BLaER1 (cell line): Measurements from ENCODE around the gene PLIN4.

ENCODE experiments used
- H3K27ac ChIP-seq: shearing (Covaris generic); formaldehyde crosslinking; 2 replicates; pipeline ENCODE4 v1.8.1; 2022
- H3K27me3 ChIP-seq: shearing (Covaris generic); formaldehyde crosslinking; 2 replicates; pipeline ENCODE4 v1.8.1; 2022
- H3K36me3 ChIP-seq: shearing (Covaris generic); formaldehyde crosslinking; 2 replicates; pipeline ENCODE4 v1.8.1; 2022
- H3K4me1 ChIP-seq: shearing (Covaris generic); formaldehyde crosslinking; 2 replicates; pipeline ENCODE4 v1.8.1; 2022
- H3K4me2 ChIP-seq: shearing (Covaris generic); formaldehyde crosslinking; 2 replicates; pipeline ENCODE4 v1.8.1; 2022
- H3K4me3 ChIP-seq: shearing (Covaris generic); formaldehyde crosslinking; 2 replicates; pipeline ENCODE4 v1.8.1; 2022
- H3K9ac ChIP-seq: shearing (Covaris generic); formaldehyde crosslinking; 2 replicates; pipeline ENCODE4 v1.8.1; 2022
- H3K9me3 ChIP-seq: shearing (Covaris generic); formaldehyde crosslinking; 2 replicates; pipeline ENCODE4 v1.8.1; 2022
- H4K20me1 ChIP-seq: shearing (Covaris generic); formaldehyde crosslinking; 2 replicates; pipeline ENCODE4 v1.8.1; 2022
- Cebpa-rat ChIP-seq: shearing (Covaris generic); IDR thresholded peaks from 2 replicates; pipeline ENCODE4 v1.8.1; 2022

Gene PLIN4

GRCh38 chr19:4493104-4493928 lies 25.0 kb downstream of the PLIN4 start:
- H3K36me3 ChIP-seq, result peaks cover 97% of the 10 kb centered on the region

GRCh38 chr19:4492337-4493103 lies 25.8 kb downstream of the PLIN4 start:
- H3K4me2 ChIP-seq, result no peak overlapping the region
- H3K4me1 ChIP-seq, result no peaks in the 10 kb centered on the region
- no peaks in the 10 kb centered on the region for H3K27me3 ChIP-seq
- no peak overlapping the region for H3K4me3 ChIP-seq
- no peaks in the 10 kb centered on the region for H3K9me3 ChIP-seq
- H3K36me3 ChIP-seq, result peaks cover 97% of the 10 kb centered on the region
- H3K27ac ChIP-seq, result no peak overlapping the region
- H4K20me1 ChIP-seq, result peaks cover 18% of the 10 kb centered on the region; the same call in 1 of the 2 replicates
- H3K9ac ChIP-seq, result no peak overlapping the region
- TF ChIP-seq Cebpa-rat, result no peak

More at GRCh38 chr19:4493104-4493928, 25.0 kb downstream of the PLIN4 start:
- no peak for TF ChIP-seq Cebpa-rat
- no peak overlapping the region for H3K27ac ChIP-seq
- H3K4me3 ChIP-seq, result no peak overlapping the region
- no peaks in the 10 kb centered on the region for H3K9me3 ChIP-seq
- H3K9ac ChIP-seq, result no peak overlapping the region
- H3K4me2 ChIP-seq, result no peak overlapping the region
- H3K27me3 ChIP-seq, result no peaks in the 10 kb centered on the region
- H4K20me1 ChIP-seq, result peaks cover 16% of the 10 kb centered on the region; the same call in 1 of the 2 replicates
- H3K4me1 ChIP-seq, result no peaks in the 10 kb centered on the region

GRCh38 chr19:4491446-4491845 lies 26.8 kb downstream of the PLIN4 start:
- no peak overlapping the region for H3K4me2 ChIP-seq
- no peaks in the 10 kb centered on the region for H3K4me1 ChIP-seq
- H3K4me3 ChIP-seq, result no peak overlapping the region
- no peaks in the 10 kb centered on the region for H3K9me3 ChIP-seq
- H3K9ac ChIP-seq, result no peak overlapping the region
- peaks cover 23% of the 10 kb centered on the region; the same call in 1 of the 2 replicates for H4K20me1 ChIP-seq
- peaks cover 97% of the 10 kb centered on the region for H3K36me3 ChIP-seq
- TF ChIP-seq Cebpa-rat, result no peak
- H3K27me3 ChIP-seq, result no peaks in the 10 kb centered on the region
- H3K27ac ChIP-seq, result no peak overlapping the region

GRCh38 chr19:4488496-4488895 lies 29.8 kb downstream of the PLIN4 start:
- H3K4me1 ChIP-seq, result no peaks in the 10 kb centered on the region
- no peak for TF ChIP-seq Cebpa-rat
- H3K4me2 ChIP-seq, result no peak overlapping the region
- no peaks in the 10 kb centered on the region for H3K27me3 ChIP-seq
- H3K9ac ChIP-seq, result no peak overlapping the region
- peaks cover 87% of the 10 kb centered on the region for H3K36me3 ChIP-seq
- H4K20me1 ChIP-seq, result peaks cover 9% of the 10 kb centered on the region; the same call in 1 of the 2 replicates
- no peak overlapping the region for H3K4me3 ChIP-seq
- H3K9me3 ChIP-seq, result no peaks in the 10 kb centered on the region
- H3K27ac ChIP-seq, result no peak overlapping the region

- no peak overlapping the region for H3K9ac ChIP-seq
- H3K4me2 ChIP-seq, result no peak overlapping the region
- H3K4me1 ChIP-seq, result no peaks in the 10 kb centered on the region
- no peak overlapping the region for H3K4me3 ChIP-seq
- no peak overlapping the region for H3K27ac ChIP-seq
- TF ChIP-seq Cebpa-rat, result no peak
- H4K20me1 ChIP-seq, result peaks cover 17% of the 10 kb centered on the region
- H3K36me3 ChIP-seq, result peaks cover 87% of the 10 kb centered on the region
- H3K9me3 ChIP-seq, result no peaks in the 10 kb centered on the region
- no peaks in the 10 kb centered on the region for H3K27me3 ChIP-seq
These were observed 30.7 kb downstream of the PLIN4 start for GRCh38 chr19:4487572-4487971.

GRCh38 chr19:4483385-4483784 lies 34.9 kb downstream of the PLIN4 start:
- H3K9me3 ChIP-seq, result no peaks in the 10 kb centered on the region
- no peaks in the 10 kb centered on the region for H3K4me1 ChIP-seq
- peaks cover 35% of the 10 kb centered on the region for H4K20me1 ChIP-seq
- no peak overlapping the region for H3K9ac ChIP-seq
- no peaks in the 10 kb centered on the region for H3K27me3 ChIP-seq
- no peak overlapping the region for H3K4me3 ChIP-seq
- H3K36me3 ChIP-seq, result peaks cover 88% of the 10 kb centered on the region
- H3K27ac ChIP-seq, result no peak overlapping the region
- TF ChIP-seq Cebpa-rat, result no peak
- H3K4me2 ChIP-seq, result no peak overlapping the region

GRCh38 chr19:4482721-4483364 lies 35.4 kb downstream of the PLIN4 start:
- Histone ChIP-seq H3K27me3 (no peaks in the 10 kb centered on the region), H3K9me3 (no peaks in the 10 kb centered on the region), H3K36me3 (peaks cover 88% of the 10 kb centered on the region), H3K4me3 (no peak overlapping the region), H3K27ac (no peak overlapping the region), H3K4me1 (no peaks in the 10 kb centered on the region), H4K20me1 (peaks cover 35% of the 10 kb centered on the region), H3K4me2 (no peak overlapping the region), H3K9ac (no peak overlapping the region)
- TF ChIP-seq Cebpa-rat, result no peak

GRCh38 chr19:4477034-4477801 lies 41.1 kb downstream of the PLIN4 start:
- peaks cover 69% of the 10 kb centered on the region for H3K36me3 ChIP-seq

GRCh38 chr19:4474514-4475022 lies 43.7 kb downstream of the PLIN4 start:
- H3K27ac ChIP-seq, result peak overlapping the region; percentile 68
- H4K20me1 ChIP-seq, result peaks cover 30% of the 10 kb centered on the region
- H3K4me2 ChIP-seq, result peak overlapping the region; percentile 100
- H3K36me3 ChIP-seq, result peaks cover 44% of the 10 kb centered on the region
- H3K27me3 ChIP-seq, result no peaks in the 10 kb centered on the region
- H3K4me1 ChIP-seq, result peaks cover 35% of the 10 kb centered on the region
- H3K9me3 ChIP-seq, result no peaks in the 10 kb centered on the region
- H3K9ac ChIP-seq, result peak overlapping the region; percentile 95
- TF ChIP-seq Cebpa-rat, result no peak
- peak overlapping the region; percentile 96 for H3K4me3 ChIP-seq

More at GRCh38 chr19:4477034-4477801, 41.1 kb downstream of the PLIN4 start:
- Histone ChIP-seq H3K4me3 (no peak overlapping the region), H3K27ac (no peak overlapping the region), H3K27me3 (no peaks in the 10 kb centered on the region), H3K9me3 (no peaks in the 10 kb centered on the region), H4K20me1 (peaks cover 44% of the 10 kb centered on the region), H3K4me1 (peaks cover 25% of the 10 kb centered on the region), H3K4me2 (no peak overlapping the region), H3K9ac (no peak overlapping the region)
- no peak for TF ChIP-seq Cebpa-rat
